HEK293T (cell line): Measurements from ENCODE around the gene PITX1.

Experiments used
- ARNT ChIP-seq: fragments of 450-650 bp; IDR thresholded peaks from 2 replicates; pipeline ENCODE4 v1.6.1; 2017; ENCODE audit warnings: mild to moderate bottlenecking
- BHLHE40 ChIP-seq: fragments of 450-650 bp; IDR thresholded peaks from 2 replicates; pipeline ENCODE4 v1.6.1; 2016; ENCODE audit warnings: mild to moderate bottlenecking, moderate library complexity, borderline replicate concordance
- ELF4 ChIP-seq: fragments of 450-650 bp; IDR thresholded peaks from 2 replicates; pipeline ENCODE4 v1.6.1; 2017; ENCODE audit warnings: antibody characterized with exemption
- FOXA1 ChIP-seq: fragments of 450-650 bp; IDR thresholded peaks from 2 replicates; pipeline ENCODE4 v1.6.1; 2016; ENCODE audit warnings: mild to moderate bottlenecking
- FOXK2 ChIP-seq: fragments of 450-650 bp; IDR thresholded peaks from 2 replicates; pipeline ENCODE4 v1.6.1; 2016; ENCODE audit warnings: mild to moderate bottlenecking
- FOXM1 ChIP-seq: fragments of 450-650 bp; IDR thresholded peaks from 2 replicates; pipeline ENCODE4 v1.6.1; 2017; ENCODE audit warnings: mild to moderate bottlenecking, borderline replicate concordance
- HDGF ChIP-seq: fragments of 450-650 bp; IDR thresholded peaks from 2 replicates; pipeline ENCODE4 v1.6.1; 2017; ENCODE audit warnings: antibody characterized with exemption, borderline replicate concordance
- L3MBTL2 ChIP-seq: fragments of 450-650 bp; conservative IDR thresholded peaks from 2 replicates; pipeline ENCODE4 v1.6.1; 2016; ENCODE audit warnings: mild to moderate bottlenecking
- LEF1 ChIP-seq: fragments of 450-650 bp; IDR thresholded peaks from 2 replicates; pipeline ENCODE4 v1.6.1; 2017; ENCODE audit warnings: mild to moderate bottlenecking, borderline replicate concordance
- NFRKB ChIP-seq: fragments of 450-650 bp; IDR thresholded peaks from 2 replicates; pipeline ENCODE4 v1.6.1; 2016; ENCODE audit warnings: mild to moderate bottlenecking, moderate library complexity
- SP1 ChIP-seq: fragments of 450-650 bp; IDR thresholded peaks from 2 replicates; pipeline ENCODE4 v1.6.1; 2017
- SUZ12 ChIP-seq: fragments of 450-650 bp; IDR thresholded peaks from 2 replicates; pipeline ENCODE4 v1.6.1; 2016; ENCODE audit warnings: mild to moderate bottlenecking
- TARDBP ChIP-seq: fragments of 450-650 bp; IDR thresholded peaks from 2 replicates; pipeline ENCODE4 v1.6.1; 2016
- ZNF384 ChIP-seq: fragments of 450-650 bp; IDR thresholded peaks from 2 replicates; pipeline ENCODE4 v1.6.1; 2016

DNA sequence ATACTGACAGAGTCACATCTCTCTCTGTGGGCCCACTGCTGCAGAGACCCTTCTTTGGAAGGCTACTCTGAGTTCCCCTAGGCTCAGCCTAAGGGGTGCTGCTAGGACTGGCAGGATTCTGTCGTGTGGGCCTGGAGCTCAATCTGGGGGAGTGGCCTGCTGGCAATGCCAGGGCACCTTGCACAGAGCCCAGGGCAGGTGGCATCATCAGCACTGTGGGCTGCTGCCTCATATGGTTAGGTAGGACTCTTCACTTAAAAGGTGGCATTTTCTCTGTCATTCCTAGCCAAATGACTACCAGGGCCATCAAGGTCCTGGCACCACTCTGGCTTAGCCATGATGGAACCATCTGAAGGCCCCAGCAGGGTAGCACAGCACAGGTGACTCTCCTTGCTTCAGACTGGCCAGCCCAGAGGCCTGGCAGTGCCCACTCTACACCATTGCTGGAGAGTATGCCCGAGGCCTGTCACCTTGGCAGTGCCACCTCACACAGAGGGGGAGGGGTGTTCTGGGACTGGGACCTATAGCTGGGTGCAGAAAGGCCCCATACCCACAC, 21.9 kb downstream of the PITX1 start:
- TF ChIP-seq L3MBTL2 = no peak
- TF ChIP-seq SP1 = no peak
- TF ChIP-seq FOXM1 = no peak
- TF ChIP-seq SUZ12 = no peak
- no peak for TF ChIP-seq ZNF384
- no peak for TF ChIP-seq TARDBP
- TF ChIP-seq LEF1 = no peak
- TF ChIP-seq NFRKB = no peak
- no peak for TF ChIP-seq BHLHE40
- no peak for TF ChIP-seq FOXA1
- no peak for TF ChIP-seq ARNT
- no peak for TF ChIP-seq ELF4
- TF ChIP-seq HDGF = no peak
- TF ChIP-seq FOXK2 = no peak
